Measurements from ENCODE around the gene OLFM1. TPM values are rescaled to one million over a fixed set of nuclear protein-coding genes. Genes with fewer than 3 reads are reported as not detected.

The OLFM1 gene
- total and polyA plus RNA-seq, 4 donors = 2.0 to 5.9 (median 4.4) TPM

- no peak for DNase-seq (ENCODE audit: low spot score)
- no peak overlapping the region for H3K4me3 ChIP-seq (ENCODE audit: low read depth in 1 of 3, low read length in 3 of 3)
- no peaks in the 10 kb centered on the region for H3K36me3 ChIP-seq (ENCODE audit: control insufficient read depth in 4 of 4, insufficient read depth in 3 of 4, low read depth in 1 of 4, low read length in 3 of 4)
- 77% methylated on average over 7 of the region's 7 CpGs for WGBS
- H3K9me3 ChIP-seq (ENCODE audit: control insufficient read depth in 4 of 4, low read length in 3 of 4) = no peaks in the 10 kb centered on the region
- no peak for TF ChIP-seq EGR1 (IDR thresholded peaks at IDR 0.05; ENCODE audit: low read depth in 2 of 2)
- TF ChIP-seq NR2F2 (IDR thresholded peaks at IDR 0.05) = no peak
- TF ChIP-seq SP1 (IDR thresholded peaks at IDR 0.05) = no peak
- no peak for TF ChIP-seq FOXA2 (IDR thresholded peaks at IDR 0.05)
- peaks cover 0 to 6% (median 3%) of the 10 kb centered on the region in 4 donors for H3K27me3 ChIP-seq (ENCODE audit: control insufficient read depth in 4 of 4, insufficient read depth in 4 of 4, low read length in 3 of 4)
- no peak overlapping the region for H3K27ac ChIP-seq (ENCODE audit: low read depth in 1 of 2, low read length in 2 of 2)
- no peaks in the 10 kb centered on the region for H3K4me1 ChIP-seq (ENCODE audit: control insufficient read depth in 4 of 4, insufficient read depth in 4 of 4, low read length in 3 of 4)
- H3K9ac ChIP-seq (ENCODE audit: low read depth in 1 of 2, low read length in 2 of 2) = no peak overlapping the region
Measured at GRCh38 chr9:135079018-135079417, 8.4 kb upstream of the OLFM1 start.

- WGBS = 74% methylated on average over 8 of the region's 8 CpGs
- no peak for TF ChIP-seq JUND (IDR thresholded peaks at IDR 0.05)
- no peak for TF ChIP-seq NR2F2 (IDR thresholded peaks at IDR 0.05)
- H3K9ac ChIP-seq (ENCODE audit: low read depth in 1 of 2, low read length in 2 of 2) = no peak overlapping the region
- H3K36me3 ChIP-seq (ENCODE audit: control insufficient read depth in 4 of 4, insufficient read depth in 3 of 4, low read depth in 1 of 4, low read length in 3 of 4) = no peaks in the 10 kb centered on the region
- H3K27ac ChIP-seq (ENCODE audit: low read depth in 1 of 2, low read length in 2 of 2) = no peak overlapping the region
- H3K27me3 ChIP-seq (ENCODE audit: control insufficient read depth in 4 of 4, insufficient read depth in 4 of 4, low read length in 3 of 4) = peaks cover 0 to 6% (median 3%) of the 10 kb centered on the region in 4 donors
- no peak for DNase-seq (ENCODE audit: low spot score)
- no peaks in the 10 kb centered on the region for H3K9me3 ChIP-seq (ENCODE audit: control insufficient read depth in 4 of 4, low read length in 3 of 4)
- H3K4me3 ChIP-seq (ENCODE audit: low read depth in 1 of 3, low read length in 3 of 3) = no peak overlapping the region
- no peaks in the 10 kb centered on the region for H3K4me1 ChIP-seq (ENCODE audit: control insufficient read depth in 4 of 4, insufficient read depth in 4 of 4, low read length in 3 of 4)
Measured at GRCh38 chr9:135079676-135080075, 7.8 kb upstream of the OLFM1 start.

- no peaks in the 10 kb centered on the region for H3K9me3 ChIP-seq (ENCODE audit: control insufficient read depth in 4 of 4, low read length in 3 of 4)
- TF ChIP-seq GABPA (IDR thresholded peaks at IDR 0.05 in 1 of 2, conservative IDR thresholded peaks at IDR 0.05 in 1 of 2) = no peak
- TF ChIP-seq MAX (IDR thresholded peaks at IDR 0.05) = no peak
- TF ChIP-seq FOXA2 (IDR thresholded peaks at IDR 0.05) = no peak
- no peak for TF ChIP-seq NR2F2 (IDR thresholded peaks at IDR 0.05)
- TF ChIP-seq JUND (IDR thresholded peaks at IDR 0.05) = no peak
- TF ChIP-seq ZBTB33 (IDR thresholded peaks at IDR 0.05) = no peak
- no peak for TF ChIP-seq YY1 (IDR thresholded peaks at IDR 0.05)
- no peak for TF ChIP-seq HNF4G (IDR thresholded peaks at IDR 0.05)
- TF ChIP-seq REST (IDR thresholded peaks at IDR 0.05) = no peak
- TF ChIP-seq RXRA (IDR thresholded peaks at IDR 0.05) = no peak
- TF ChIP-seq HNF4A (conservative IDR thresholded peaks at IDR 0.05) = no peak
- TF ChIP-seq SP1 (IDR thresholded peaks at IDR 0.05) = no peak
- TF ChIP-seq ATF3 (IDR thresholded peaks at IDR 0.05) = no peak
- no peak for TF ChIP-seq EGR1 (IDR thresholded peaks at IDR 0.05; ENCODE audit: low read depth in 2 of 2)
- no peak for TF ChIP-seq RAD21 (IDR thresholded peaks at IDR 0.05)
- no peak for TF ChIP-seq TAF1 (conservative IDR thresholded peaks at IDR 0.05)
- TF ChIP-seq CTCF (IDR thresholded peaks at IDR 0.05; ENCODE audit: low read depth, low read length, missing input control) = no peak
- no peak for TF ChIP-seq FOXA1 (IDR thresholded peaks at IDR 0.05)
- H3K9ac ChIP-seq (ENCODE audit: low read depth in 1 of 2, low read length in 2 of 2) = no peak overlapping the region
- H3K36me3 ChIP-seq (ENCODE audit: control insufficient read depth in 4 of 4, insufficient read depth in 3 of 4, low read depth in 1 of 4, low read length in 3 of 4) = no peaks in the 10 kb centered on the region
- no peak for DNase-seq (ENCODE audit: low spot score)
- 78% methylated on average over 26 of the region's 26 CpGs for WGBS
- no peak overlapping the region for H3K27ac ChIP-seq (ENCODE audit: low read depth in 1 of 2, low read length in 2 of 2)
- H3K27me3 ChIP-seq (ENCODE audit: control insufficient read depth in 4 of 4, insufficient read depth in 4 of 4, low read length in 3 of 4) = peaks cover 0 to 4% (median 1%) of the 10 kb centered on the region in 4 donors
- peaks cover 0 to 4% (median 1%) of the 10 kb centered on the region in 4 donors for H3K4me1 ChIP-seq (ENCODE audit: control insufficient read depth in 4 of 4, insufficient read depth in 4 of 4, low read length in 3 of 4)
- H3K4me3 ChIP-seq (ENCODE audit: low read depth in 1 of 3, low read length in 3 of 3) = no peak overlapping the region
Measured at GRCh38 chr9:135080286-135081263, 6.9 kb upstream of the OLFM1 start.

All from liver (tissue), 9 donors.